ENCODE measurements around the gene HNRNPU.

DNA sequence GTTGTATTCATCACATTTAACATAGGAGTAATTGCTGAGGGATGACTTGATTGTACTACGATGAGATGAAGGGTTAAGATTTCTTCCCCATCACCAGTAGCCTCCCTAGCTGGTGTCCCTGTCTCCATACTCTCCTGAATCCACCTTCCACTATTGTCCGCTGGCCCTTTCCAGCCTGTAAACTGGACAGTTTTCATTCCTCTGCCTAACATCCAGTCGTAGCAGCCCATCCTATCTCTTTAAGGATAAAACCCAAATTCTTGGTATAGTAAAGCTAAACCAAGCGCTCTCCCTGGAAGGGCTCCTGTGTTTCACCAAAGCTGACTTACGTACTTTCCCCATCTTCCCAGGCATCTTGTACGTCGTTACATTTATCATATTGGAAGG lies 28.2 kb downstream of the HNRNPU start:
- TF ChIP-seq EZH2phosphoT487 (IDR thresholded peaks at IDR 0.05; ENCODE audit: low read depth): no peak
- TF ChIP-seq, protein P1, sequence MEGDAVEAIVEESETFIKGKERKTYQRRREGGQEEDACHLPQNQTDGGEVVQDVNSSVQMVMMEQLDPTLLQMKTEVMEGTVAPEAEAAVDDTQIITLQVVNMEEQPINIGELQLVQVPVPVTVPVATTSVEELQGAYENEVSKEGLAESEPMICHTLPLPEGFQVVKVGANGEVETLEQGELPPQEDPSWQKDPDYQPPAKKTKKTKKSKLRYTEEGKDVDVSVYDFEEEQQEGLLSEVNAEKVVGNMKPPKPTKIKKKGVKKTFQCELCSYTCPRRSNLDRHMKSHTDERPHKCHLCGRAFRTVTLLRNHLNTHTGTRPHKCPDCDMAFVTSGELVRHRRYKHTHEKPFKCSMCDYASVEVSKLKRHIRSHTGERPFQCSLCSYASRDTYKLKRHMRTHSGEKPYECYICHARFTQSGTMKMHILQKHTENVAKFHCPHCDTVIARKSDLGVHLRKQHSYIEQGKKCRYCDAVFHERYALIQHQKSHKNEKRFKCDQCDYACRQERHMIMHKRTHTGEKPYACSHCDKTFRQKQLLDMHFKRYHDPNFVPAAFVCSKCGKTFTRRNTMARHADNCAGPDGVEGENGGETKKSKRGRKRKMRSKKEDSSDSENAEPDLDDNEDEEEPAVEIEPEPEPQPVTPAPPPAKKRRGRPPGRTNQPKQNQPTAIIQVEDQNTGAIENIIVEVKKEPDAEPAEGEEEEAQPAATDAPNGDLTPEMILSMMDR (IDR thresholded peaks at IDR 0.05; ENCODE audit: low read depth, low read length): no peak

Data from OCI-LY3 (cell line).